Calu3 (cell line): Measurements from ENCODE around the gene SF3A2. TPM values are rescaled to one million over a fixed set of nuclear protein-coding genes. Genes with fewer than 3 reads are reported as not detected.
"Not testable (repeated sequence)": the region's sequence is repeated elsewhere in the genome, so short reads cannot be mapped to it uniquely, and the experiment has no call there.

ENCODE experiments used
- BruUV-seq: library from RNA; stranded (reverse); fragments of 400-500 nt; replicated peaks from 2 replicates; lab custom pipeline; 2021; lab: Mats Ljungman, UMichigan
- CTCF ChIA-PET: fragments of 300-600 bp; sonication (Branson Sonifier 250); formaldehyde crosslinking; loops from one replicate; lab custom pipeline; 2022; ENCODE audit warnings: antibody characterized with exemption; lab: Charles Lee
- DNase-seq: peaks from one replicate; pipeline ENCODE4 v3.0.0; 2022
- H3K27ac Mint-ChIP-seq: one replicate; pipeline ENCODE4 v1.8.0; 2022; ENCODE audit warnings: mixed read lengths; ENCODE audit not compliant: unreplicated experiment
- H3K27me3 Mint-ChIP-seq: one replicate; pipeline ENCODE4 v1.8.0; 2022; ENCODE audit warnings: mixed read lengths; ENCODE audit not compliant: unreplicated experiment
- H3K36me3 Mint-ChIP-seq: one replicate; pipeline ENCODE4 v1.8.0; 2022; ENCODE audit warnings: mild to moderate bottlenecking, moderate library complexity, mixed read lengths; ENCODE audit not compliant: insufficient read depth, unreplicated experiment
- H3K4me1 Mint-ChIP-seq: one replicate; pipeline ENCODE4 v1.8.0; 2022; ENCODE audit warnings: mild to moderate bottlenecking, low read depth, mixed read lengths; ENCODE audit not compliant: unreplicated experiment
- H3K4me3 Mint-ChIP-seq: one replicate; pipeline ENCODE4 v1.8.0; 2022; ENCODE audit warnings: mild to moderate bottlenecking, low read depth, moderate library complexity, mixed read lengths; ENCODE audit not compliant: unreplicated experiment
- H3K9me3 Mint-ChIP-seq: one replicate; pipeline ENCODE4 v1.8.0; 2022; ENCODE audit warnings: low read depth, mixed read lengths; ENCODE audit not compliant: unreplicated experiment
- intact Hi-C: fragments of 100-400 bp; cut with micrococcal nuclease; formaldehyde crosslinking; loops from one replicate; pipeline ENCODE4 v1.10.0; 2022; ENCODE audit not compliant: unreplicated experiment
- total RNA-seq: library from RNA; stranded (reverse); gene quantifications from 2 replicates; pipeline ENCODE4 v1.2.3, GENCODE V29; 2022
- TF ChIP-seq, protein P1 (sequence below): fragments of 200-600 bp; IDR thresholded peaks from one replicate; pipeline ENCODE4 v1.8.0; 2022; ENCODE audit warnings: antibody characterized with exemption; ENCODE audit not compliant: unreplicated experiment

The SF3A2 gene
- total RNA-seq, 1 experiment from 2014 or later = 83.6 TPM

GRCh38 chr19:2277138-2277537 lies 40.5 kb downstream of the SF3A2 start:
- CTCF ChIA-PET = no interaction called here
- Mint-ChIP-seq H3K27ac (no peak overlapping the region), H3K4me1 (peaks cover 10% of the 10 kb centered on the region), H3K36me3 (peaks cover 49% of the 10 kb centered on the region), H3K27me3 (no peaks in the 10 kb centered on the region), H3K9me3 (no peaks in the 10 kb centered on the region), H3K4me3 (no peak overlapping the region)
- DNase-seq = no peak
- intact Hi-C loops = no loop called here
- no TSS peak for BruUV-seq
- TF ChIP-seq, protein P1, sequence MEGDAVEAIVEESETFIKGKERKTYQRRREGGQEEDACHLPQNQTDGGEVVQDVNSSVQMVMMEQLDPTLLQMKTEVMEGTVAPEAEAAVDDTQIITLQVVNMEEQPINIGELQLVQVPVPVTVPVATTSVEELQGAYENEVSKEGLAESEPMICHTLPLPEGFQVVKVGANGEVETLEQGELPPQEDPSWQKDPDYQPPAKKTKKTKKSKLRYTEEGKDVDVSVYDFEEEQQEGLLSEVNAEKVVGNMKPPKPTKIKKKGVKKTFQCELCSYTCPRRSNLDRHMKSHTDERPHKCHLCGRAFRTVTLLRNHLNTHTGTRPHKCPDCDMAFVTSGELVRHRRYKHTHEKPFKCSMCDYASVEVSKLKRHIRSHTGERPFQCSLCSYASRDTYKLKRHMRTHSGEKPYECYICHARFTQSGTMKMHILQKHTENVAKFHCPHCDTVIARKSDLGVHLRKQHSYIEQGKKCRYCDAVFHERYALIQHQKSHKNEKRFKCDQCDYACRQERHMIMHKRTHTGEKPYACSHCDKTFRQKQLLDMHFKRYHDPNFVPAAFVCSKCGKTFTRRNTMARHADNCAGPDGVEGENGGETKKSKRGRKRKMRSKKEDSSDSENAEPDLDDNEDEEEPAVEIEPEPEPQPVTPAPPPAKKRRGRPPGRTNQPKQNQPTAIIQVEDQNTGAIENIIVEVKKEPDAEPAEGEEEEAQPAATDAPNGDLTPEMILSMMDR = no peak

DNA sequence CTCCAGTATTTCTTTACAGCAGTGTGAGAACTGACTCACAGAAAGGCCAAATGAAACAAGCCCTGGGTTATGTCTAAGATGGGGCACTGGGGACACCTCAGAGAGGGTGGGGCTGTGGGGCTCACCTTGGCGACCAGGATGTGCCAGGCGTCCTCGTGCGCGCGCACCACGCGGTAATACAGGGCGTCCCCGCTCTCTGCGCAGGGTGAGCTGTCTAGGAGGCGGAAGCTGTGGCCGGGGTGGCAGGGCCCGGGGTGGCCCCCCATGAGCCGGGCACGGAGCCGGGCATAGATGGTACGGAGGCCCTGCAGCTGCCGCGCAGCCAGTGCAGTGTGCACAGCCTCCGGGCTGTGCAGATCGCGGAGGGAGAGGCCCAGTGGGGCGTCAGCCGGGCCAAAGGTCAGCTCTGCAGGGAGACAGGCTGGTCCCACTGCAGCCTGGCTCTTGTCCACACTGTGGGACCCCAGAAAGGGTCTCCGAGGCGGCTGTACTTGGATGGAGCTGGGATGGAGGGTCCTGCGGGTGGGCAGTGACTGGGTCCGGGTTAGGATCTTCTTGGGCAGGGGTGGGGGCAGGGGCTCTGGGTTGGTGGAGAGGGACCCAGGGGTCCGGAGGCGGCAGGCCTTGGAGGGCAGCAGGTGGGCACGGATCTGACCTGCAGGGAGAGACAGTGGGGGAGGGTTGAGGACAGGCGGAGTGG lies 42.0 kb downstream of the SF3A2 start:
- H3K36me3 Mint-ChIP-seq = peaks cover 35% of the 10 kb centered on the region
- intact Hi-C loops = no loop called here
- no peaks in the 10 kb centered on the region for H3K9me3 Mint-ChIP-seq
- H3K27me3 Mint-ChIP-seq = no peaks in the 10 kb centered on the region
- H3K4me3 Mint-ChIP-seq = no peak overlapping the region
- TF ChIP-seq, protein P1 = no peak
- H3K27ac Mint-ChIP-seq = no peak overlapping the region
- CTCF ChIA-PET = no interaction called here
- H3K4me1 Mint-ChIP-seq = peaks cover 8% of the 10 kb centered on the region
- no peak for DNase-seq
- no TSS peak for BruUV-seq

DNA sequence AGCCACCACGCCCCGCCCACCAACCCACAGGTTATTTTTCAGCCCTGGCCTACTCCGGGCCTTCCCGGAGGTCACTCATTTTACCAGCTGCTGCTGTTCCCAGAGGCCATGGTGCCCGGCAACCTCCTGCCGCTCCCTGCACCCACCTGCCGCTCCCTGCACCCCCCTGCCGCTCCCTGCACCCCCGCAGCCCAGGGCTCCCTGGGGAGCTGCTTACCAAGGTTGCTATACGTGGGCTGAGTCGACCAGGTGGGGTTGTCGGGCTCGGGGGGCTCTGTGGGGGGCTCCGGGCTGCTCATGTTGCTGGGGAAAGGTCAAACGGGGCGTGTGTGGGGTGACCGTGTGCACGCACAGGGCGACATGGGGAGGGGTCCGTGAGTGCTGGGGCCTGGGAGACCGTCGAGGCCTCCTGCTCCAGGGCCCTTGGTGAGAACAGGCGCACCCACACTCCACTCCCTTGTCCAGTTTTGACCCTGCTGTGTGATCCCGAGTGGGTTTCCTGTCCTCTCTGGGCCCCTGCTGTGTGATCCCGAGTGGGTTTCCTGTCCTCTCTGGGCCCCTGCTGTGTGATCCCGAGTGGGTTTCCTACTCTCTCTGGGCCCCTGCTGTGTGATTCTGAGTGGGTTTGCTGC lies 44.1 kb downstream of the SF3A2 start:
- H3K4me1 Mint-ChIP-seq = no peaks in the 10 kb centered on the region
- no peaks in the 10 kb centered on the region for H3K27me3 Mint-ChIP-seq
- CTCF ChIA-PET = no interaction called here
- H3K9me3 Mint-ChIP-seq = no peaks in the 10 kb centered on the region
- H3K27ac Mint-ChIP-seq = no peak overlapping the region
- BruUV-seq = no TSS peak
- TF ChIP-seq, protein P1 = no peak
- peaks cover 17% of the 10 kb centered on the region for H3K36me3 Mint-ChIP-seq
- no peak for DNase-seq
- no peak overlapping the region for H3K4me3 Mint-ChIP-seq
- intact Hi-C loops = no loop called here

- H3K27me3 Mint-ChIP-seq, CTCF ChIA-PET, BruUV-seq, H3K27ac Mint-ChIP-seq, H3K9me3 Mint-ChIP-seq, DNase-seq, intact Hi-C loops, H3K4me1 Mint-ChIP-seq, H3K4me3 Mint-ChIP-seq: not testable (repeated sequence)
- H3K36me3 Mint-ChIP-seq = peaks cover 17% of the 10 kb centered on the region
Observed at GRCh38 chr19:2281265-2282061, 44.8 kb downstream of the SF3A2 start.
